Subcutaneous adipose tissue (tissue), 4 donors: ENCODE results near the gene IKZF1. TPM values are rescaled to one million over a fixed set of nuclear protein-coding genes. Genes with fewer than 3 reads are reported as not detected.

Source experiments
- CTCF ChIP-seq: fragments of 450-650 bp; IDR thresholded peaks from one replicate; pipeline ENCODE4 v1.5.1; 2016; ENCODE audit warnings: low read depth, mild to moderate bottlenecking, control low read depth, antibody characterized with exemption, moderate library complexity
- total RNA-seq, 4 donors: library from RNA; depleted of rRNA; stranded (reverse); fragments of >200 nt; gene quantifications; one replicate each; pipeline ENCODE4 v1.1.0, GENCODE V29; 2016

The IKZF1 gene
- total RNA-seq, 4 donors from 2014 or later = 10.0 to 49.3 (median 21.7) TPM

GRCh38 chr7:50353201-50353600, 48.7 kb downstream of the IKZF1 start:
- no peak for TF ChIP-seq CTCF

DNA sequence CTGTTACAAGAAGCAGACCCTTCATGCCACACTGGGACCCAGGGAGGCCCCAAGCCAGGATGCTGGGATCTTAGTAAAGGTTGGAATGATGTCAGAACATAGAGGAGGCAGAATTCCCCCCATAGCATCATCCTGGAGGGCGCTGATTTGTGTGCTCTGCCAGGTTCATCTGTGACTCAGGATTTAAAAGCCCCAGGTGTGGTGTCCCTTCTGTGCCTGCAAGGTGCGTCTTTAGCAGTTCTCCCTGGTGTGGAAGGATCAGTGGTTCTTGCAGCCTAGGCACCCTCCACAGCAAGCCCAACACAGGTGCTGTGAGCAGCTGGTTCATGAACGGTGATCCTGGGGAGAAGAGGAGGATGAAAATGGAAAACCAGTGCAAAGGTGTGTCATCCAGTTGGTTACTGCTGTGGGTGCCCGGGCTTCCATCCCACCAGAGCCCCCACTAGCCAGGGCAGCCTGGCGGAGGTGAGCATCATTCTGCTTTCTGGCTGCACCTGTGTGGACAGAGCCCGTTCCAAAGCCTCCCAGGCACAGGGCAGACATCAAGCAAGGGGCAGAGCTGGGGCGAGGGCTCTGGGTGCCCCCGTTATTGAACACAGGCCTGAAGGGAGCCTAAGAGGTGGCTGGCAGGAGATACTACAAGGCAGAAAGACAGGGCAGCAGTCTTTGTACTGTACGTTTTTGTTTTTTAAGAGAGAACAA, 49.5 kb downstream of the IKZF1 start:
- TF ChIP-seq CTCF = no peak

DNA sequence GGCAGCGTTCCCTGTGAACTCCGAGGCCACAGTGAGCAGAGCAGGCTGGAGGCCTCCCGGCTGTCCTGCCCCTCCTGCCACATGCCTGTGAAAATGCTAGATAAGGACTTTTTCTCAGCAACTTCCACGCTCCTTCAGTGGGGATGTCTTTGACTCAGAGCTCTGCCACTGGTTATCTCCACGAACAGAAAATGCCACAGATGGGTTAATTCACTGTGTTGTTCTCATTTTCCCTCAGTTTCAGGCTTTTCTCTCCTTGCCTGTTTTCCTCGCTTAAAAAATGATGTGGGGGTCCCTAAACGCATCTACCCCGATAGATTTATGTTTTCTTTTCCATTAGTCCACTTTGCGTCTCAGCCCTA, 51.3 kb downstream of the IKZF1 start:
- no peak for TF ChIP-seq CTCF

DNA sequence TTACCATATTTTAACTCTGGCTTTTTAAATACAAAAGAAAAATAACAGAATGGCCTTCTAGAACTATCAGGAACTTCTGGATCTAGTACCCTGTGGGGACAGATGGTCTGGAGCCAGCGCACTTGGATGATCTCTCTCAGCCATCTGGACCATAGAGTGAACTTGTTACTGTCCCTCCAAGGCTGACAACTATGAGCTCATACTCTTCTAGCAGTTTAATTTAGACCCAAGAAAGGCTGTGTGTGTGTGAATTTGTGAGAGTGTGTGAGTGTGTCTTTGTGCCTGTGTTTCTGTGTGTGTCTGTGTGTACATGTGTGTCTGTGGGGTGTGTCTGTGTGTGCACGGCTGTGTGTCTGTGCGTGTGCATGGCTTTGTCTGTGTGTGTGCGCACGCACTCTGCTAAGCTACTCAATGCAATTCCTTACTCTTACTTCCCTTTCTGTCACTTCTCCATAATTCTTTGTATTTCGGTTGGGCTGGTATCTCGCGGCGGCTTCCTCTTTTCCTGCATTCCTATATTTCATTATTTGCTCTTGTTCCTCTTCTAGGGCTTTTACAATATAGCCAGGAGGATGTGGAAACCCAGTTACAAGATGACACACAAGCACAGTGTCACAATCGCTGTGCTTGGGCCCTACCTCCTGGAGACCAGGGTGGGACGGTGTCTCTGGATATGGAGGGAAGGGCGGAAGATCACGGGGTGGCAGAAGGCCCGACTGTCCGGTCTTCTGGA, 51.9 kb downstream of the IKZF1 start:
- TF ChIP-seq CTCF = no peak

DNA sequence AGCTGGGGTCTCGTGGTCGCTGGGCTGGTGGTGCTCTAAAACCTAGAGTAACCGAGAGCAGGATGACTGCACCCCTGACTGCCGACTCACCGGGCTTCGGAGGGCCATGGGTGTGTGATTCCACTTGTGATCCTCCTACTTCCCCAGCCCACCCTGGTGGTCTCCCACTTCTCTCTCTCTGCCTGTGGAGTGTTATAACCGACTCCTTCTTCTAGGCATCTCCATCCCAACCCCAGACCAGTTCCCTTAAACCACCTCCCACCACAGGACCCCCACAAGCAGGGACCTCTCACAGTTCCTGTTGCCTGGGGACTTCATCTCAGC, 52.4 kb downstream of the IKZF1 start:
- TF ChIP-seq CTCF = no peak

DNA sequence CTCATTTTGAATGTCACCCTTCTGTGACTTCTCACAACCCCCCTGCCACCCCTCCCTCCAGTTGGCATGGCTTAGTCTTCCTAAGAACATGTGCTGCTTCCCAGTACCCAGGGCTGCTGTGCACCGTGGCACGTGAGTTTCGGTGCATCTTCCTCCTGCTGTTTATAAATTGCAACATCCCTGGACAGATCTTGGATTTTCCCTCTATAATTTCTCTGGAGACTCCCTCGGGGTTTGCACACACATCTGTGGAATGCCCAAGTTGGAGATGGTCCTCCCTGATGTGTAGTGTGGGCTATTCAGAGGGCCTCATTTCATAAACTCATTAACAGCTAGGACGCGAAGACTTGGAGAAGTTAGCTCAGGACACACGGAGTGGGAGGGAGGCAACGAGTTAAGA, 52.9 kb downstream of the IKZF1 start:
- no peak for TF ChIP-seq CTCF

GRCh38 chr7:50358041-50358705, 53.7 kb downstream of the IKZF1 start:
- TF ChIP-seq CTCF = no peak
